Erythroblast (primary cell): ENCODE results near the gene WDR7.

ENCODE experiments used
- DNase-seq, 2 experiments: peaks; one replicate each; lab custom pipeline; 2025; lab: John Stamatoyannopoulos, UW
- GATA1 ChIP-seq: IDR thresholded peaks from 2 replicates; pipeline ENCODE4 v1.6.1; 2011; ENCODE audit warnings: low read depth, mild to moderate bottlenecking, control low read depth, low read length, moderate library complexity
- POLR2A ChIP-seq: IDR thresholded peaks from 2 replicates; pipeline ENCODE4 v1.6.1; 2011; ENCODE audit warnings: mild to moderate bottlenecking, low read length

The WDR7 gene

DNA sequence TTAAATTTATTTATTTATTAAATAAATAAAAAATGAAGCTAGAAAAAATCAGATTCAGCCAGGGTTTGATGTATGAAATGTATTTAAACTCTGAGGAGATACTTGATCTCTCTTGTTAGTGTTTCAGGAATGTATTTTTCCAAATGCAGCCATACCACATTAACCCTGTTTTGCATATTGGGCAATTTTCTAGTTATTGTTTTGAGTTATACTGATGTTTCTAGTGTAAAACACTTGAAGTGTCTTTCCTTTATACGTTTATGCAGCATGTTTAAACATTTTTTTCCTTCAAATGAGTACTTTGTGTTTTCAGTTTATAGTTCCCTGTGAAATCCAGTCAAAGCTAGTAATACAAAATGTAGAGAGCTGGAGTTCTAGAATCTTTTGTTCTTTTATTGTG is 69.9 kb downstream of the WDR7 start:
- DNase-seq, result no peak
- TF ChIP-seq GATA1 (no peak), POLR2A (no peak)

DNA sequence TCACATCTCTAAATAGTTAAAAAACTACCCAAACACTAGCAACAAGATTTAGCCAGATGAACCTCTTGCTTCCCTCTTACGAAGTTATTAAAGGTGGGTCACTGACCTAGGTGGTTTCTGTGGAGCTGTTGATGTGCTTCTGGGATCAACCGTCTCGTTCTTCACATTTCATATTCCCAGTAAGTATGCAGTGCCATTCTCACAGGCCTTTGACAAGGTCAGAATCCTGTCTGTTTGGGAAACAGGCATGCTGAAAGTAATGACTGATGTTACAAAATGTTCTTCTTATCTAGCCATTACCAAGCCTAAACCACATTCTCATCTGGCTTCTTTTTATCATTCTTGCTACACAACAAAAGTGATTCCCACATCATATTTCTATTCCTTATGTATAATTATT is 70.3 kb downstream of the WDR7 start:
- DNase-seq, result no peak
- TF ChIP-seq POLR2A (no peak), GATA1 (no peak)

DNA sequence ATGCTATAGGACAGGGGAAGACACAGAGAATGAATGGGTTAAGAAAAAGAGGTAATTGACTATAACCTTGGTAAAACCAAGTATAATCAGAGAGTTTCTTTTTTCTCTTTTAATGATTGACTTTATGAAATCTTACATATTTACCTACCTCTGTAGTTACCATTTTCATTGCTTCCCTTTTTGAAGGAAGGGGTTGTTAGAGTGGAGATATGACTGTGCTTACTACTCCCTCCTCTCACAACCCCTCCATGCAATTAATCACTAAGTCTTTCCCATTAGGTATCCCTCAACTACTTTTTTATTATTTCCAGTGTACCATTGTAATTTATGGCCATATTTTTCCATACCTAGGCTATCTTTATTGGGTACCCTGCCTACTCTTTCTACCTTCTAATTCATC is 71.4 kb downstream of the WDR7 start:
- no peak for DNase-seq
- no peak for TF ChIP-seq GATA1
- no peak for TF ChIP-seq POLR2A

DNA sequence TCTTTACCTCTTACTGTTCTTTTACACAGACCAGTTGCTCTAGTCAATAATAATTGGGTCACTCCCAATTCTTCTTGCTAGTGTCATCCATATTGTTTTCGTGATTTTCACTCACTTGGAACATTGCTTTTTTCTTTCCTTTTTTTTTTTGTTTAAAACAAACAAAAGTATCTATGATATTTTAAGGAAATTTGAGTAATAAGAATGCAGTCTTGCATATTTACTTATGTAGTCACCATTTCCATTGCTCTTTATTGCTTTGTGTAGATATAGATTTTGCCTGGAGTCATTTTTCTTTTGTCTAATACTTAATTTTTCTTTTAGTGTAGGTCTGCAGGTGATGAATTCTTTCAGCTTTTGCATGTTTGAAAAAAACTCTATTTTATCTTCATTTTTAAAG is 71.9 kb downstream of the WDR7 start:
- TF ChIP-seq GATA1 (no peak), POLR2A (no peak)
- DNase-seq, result no peak

DNA sequence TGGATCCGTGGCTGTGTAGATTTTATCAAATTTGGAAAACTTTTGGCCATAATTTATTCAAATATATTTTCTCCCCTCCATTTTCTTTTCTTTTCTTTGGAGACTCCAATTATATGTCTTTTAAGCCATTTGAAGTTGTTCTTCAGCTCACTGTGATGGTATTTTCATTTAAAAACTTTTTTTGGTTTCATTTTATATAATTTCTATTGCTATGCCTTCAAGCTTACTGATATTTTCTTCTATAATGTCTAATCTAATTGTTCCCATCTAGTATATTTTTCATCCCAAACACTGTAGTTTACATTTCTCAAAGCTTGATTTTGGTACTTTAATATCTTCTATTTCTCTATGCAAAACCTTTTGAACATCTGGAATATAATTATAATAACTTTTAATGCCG is 72.5 kb downstream of the WDR7 start:
- TF ChIP-seq GATA1 (no peak), POLR2A (no peak)
- no peak for DNase-seq

DNA sequence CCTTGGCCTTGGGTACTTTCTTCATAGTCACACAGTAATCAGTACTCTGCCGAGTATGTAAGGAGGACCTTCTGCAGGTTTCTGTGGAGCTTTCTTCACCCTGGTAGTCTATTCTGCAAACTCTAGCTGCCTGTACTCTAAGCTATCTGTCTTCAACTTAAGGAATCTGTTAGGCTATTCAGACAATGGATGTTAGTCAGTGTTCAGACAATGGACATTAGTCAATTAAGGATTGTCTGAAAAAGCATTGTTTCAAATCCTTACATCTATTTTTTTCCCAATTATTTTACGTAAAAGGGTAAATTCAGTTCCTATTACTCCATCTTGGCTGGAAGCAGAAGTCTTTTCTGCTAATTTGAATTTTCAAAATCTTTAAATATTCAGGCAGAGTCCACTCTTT is 75.7 kb downstream of the WDR7 start:
- TF ChIP-seq POLR2A (no peak), GATA1 (no peak)
- DNase-seq, result no peak

DNA sequence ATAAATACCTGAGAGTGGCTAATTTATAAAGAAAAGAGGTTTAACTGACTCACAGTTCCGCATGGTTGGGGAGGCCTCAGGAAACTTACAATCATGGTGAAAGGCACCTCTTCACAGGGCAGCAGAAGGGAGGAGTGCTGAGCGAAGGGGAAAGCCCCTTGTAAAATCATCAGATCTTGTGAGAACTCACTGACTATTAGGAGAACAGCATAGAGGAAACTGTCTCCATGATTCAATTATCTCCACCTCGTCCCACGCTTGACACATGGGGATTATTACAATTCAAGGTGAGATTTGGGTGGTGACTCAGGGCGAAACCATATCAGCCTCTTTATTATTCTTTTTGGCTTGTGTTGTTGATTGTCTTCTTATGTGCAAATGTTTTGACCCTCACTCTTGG is 76.2 kb downstream of the WDR7 start:
- no peak for DNase-seq
- TF ChIP-seq POLR2A, result no peak

DNA sequence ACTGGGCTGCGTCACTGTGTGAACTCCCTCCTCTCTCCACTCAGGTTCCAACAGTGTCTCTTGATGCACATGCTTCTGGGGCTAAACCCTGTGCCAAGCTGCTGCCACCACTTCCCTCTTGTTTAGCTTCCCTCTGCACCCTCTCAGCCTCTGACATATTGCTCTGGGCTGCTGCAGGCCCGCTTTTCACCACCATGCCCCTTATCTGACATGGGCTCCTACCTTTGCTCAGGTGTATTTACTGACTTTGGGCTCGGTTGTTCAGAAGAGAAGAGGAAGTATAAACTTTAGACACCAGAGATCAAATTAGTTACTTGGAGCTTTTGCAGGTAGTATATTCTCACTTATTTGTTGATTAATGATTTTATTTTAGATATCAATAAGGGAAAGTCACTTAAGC is 77.6 kb downstream of the WDR7 start:
- no peak for DNase-seq

DNA sequence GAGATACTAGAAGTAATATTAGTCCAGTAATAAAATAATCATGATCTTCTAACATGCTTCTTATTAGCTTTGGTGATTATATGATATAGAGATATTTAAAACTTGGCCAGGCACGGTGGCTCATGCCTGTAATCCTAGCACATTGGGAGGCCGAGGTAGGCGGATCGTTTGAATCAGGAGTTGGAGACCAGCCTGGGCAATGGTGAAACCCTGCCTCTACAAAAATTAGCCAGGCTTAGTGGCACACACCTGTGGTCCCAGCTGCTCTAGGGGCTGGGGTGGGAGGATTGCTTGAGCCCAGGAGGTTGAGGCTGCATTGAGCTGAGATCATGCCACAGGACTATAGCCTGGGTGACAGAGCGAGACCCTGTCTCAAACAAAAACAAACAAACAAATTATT is 87.0 kb downstream of the WDR7 start:
- DNase-seq, result no peak
- TF ChIP-seq POLR2A (no peak), GATA1 (no peak)

More for the DNA sequence above, 77.6 kb downstream of the WDR7 start:
- TF ChIP-seq POLR2A, result no peak
- no peak for TF ChIP-seq GATA1

DNA sequence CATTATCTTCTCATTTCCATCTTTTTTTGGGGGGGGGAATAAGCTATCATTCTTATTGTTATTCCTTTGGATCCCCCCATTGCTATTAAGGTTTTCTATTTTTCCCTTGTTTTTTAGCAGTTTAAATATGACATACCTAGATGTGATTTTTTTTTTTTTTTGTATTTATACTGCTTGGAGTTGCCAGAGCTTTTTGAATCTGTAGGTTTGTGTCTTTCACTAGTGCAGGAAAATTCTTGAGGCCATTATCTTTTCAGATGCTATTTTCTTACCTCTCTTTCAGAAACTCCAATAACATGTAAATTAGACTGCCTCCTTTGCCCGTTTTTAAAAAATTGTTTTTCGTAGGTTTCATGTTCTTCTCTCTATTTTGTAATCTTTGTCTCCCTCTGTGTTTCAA is 88.6 kb downstream of the WDR7 start:
- TF ChIP-seq POLR2A (no peak), GATA1 (no peak)
- no peak for DNase-seq

DNA sequence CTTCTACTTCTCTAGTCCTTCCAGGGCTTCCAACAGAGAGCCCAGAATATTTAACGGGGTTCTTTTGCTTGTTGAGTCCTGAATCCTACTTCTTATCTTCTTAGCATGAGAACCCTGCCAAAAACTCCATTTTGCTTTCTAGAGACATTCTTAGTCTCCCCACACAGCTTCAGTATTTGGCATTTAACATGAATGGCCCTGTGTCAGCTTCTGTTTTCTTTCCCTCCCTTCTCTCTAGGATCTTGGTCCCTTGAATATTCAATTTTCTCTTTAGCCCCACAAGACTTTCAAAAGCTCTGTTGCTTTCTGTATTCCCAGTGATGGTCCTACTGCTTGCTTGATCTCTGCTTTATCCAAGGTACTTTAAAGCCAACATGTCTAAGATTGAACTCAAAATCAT is 89.5 kb downstream of the WDR7 start:
- TF ChIP-seq GATA1 (no peak), POLR2A (no peak)
- DNase-seq, result no peak

DNA sequence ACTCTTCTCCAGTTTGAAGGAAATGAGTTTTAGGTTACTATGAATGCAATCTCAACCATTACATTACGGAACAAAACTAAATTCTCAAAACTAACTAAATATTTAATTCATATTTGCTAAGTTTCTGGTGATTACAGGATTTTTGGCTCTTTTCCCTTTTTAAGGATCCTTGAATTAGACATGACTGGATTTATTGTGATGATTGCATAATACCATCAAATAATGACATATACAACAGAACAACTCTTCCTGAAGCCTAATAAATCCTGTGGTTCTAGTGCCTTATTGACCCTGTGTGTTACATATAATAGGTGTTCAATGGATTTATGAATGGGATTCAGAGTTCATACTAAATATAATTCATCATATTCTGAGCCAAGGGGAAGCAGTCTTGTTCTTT is 90.5 kb downstream of the WDR7 start:
- no peak for DNase-seq
- TF ChIP-seq POLR2A, result no peak
- no peak for TF ChIP-seq GATA1

DNA sequence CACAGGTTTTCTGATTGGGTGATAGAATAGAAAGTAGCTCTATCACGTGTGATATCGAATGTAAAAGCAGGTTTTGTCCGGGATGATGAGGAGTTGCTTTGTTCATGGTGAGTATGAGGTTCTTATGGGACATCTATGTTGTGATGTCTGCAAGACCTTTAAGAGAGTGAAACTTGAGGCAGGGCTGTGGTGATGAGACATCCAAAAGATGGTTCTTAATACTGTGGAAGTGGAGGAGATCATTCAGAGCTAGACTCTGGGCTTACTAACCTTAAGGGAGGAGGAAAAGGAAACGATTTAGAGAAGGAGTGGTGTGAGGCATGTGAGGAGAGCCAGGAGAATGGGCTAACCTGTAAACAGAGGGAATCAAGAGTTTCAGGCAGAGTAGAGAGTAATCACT is 92.0 kb downstream of the WDR7 start:
- DNase-seq, result no peak

DNA sequence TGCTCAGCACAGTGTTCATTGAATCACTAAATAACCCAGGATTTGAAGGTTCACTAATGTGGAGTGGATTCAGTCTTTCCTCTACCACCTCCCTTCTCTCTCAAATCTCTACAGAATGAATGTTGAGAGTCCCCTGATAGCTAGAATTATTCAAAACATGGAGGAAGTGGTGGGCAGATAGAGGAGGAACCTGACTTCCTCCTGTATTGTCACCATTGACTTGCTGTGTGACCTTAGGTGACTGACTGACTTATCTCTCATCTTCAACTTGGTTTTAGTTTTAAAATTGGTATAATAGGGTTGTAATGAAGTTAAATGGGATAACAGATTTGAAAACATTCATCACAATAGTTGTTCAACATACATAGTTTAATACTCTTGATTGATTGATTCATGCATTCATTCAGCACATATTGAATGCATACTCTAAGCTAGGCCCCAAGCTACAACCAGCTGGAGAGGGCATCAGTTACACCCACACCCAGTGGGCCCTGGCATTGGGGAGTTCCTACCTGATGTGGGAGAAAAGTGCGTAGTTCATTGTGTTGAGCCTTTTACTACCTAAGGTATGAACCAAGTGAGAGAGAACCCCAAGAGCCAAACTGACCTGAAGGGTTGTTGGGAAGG is 96.0 kb downstream of the WDR7 start:
- TF ChIP-seq GATA1 (no peak), POLR2A (no peak)
- DNase-seq, result no peak

More for the DNA sequence above, 92.0 kb downstream of the WDR7 start:
- TF ChIP-seq POLR2A (no peak), GATA1 (no peak)

DNA sequence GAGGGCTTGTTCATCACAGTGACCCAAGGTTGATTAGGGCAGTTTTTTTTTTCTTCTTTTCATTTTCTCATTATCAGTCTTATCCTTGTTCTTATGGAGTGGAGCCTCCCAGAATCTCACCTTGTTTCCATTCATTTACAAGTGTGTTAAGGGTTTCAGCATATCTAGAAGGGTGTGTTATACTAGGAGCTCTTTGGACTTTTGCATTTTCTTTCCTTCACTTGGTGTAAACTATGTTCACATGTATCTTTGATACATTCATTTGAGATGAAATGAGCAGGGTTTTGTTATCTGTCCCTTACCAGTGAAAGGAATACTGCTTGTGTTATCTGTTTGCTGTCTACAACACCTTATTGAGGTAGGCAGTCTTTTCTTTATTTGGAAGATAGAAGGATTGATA is 96.7 kb downstream of the WDR7 start:
- no peak for DNase-seq
- no peak for TF ChIP-seq GATA1
- TF ChIP-seq POLR2A, result no peak

DNA sequence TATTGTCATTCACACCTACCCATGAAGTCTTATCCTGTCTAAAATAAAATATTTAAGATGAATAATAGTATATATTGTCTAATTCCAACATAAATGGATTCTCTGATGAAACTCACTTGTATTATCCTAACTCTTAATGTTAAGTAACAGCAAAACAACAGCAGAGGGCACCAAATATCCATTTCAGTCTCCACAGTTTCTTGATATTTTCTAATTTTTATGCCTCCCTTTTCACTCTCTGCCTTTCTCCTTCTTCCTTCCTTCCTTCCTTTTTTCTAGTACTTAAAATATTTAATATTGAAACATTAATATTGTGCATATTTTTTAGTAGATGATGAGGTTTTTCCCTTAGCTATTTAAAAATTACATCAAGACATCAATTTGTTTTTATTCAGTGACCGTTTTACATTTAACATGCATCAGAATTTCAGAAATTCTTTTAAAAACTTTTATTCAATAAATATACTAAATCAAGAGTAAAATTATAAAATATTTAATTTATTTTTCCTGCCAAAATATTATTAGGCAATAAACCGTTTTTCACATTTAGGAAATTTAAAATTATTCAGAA is 97.6 kb downstream of the WDR7 start:
- TF ChIP-seq POLR2A (no peak), GATA1 (no peak)
- peak; percentile 60 to 77 for DNase-seq
